H1 (cell line): Measurements from ENCODE around the gene ZNRF2. TPM values are rescaled to one million over a fixed set of nuclear protein-coding genes. Genes with fewer than 3 reads are reported as not detected.

Experiments
- CTCF ChIA-PET: fragments of 300-600 bp; sonication (Branson Sonifier 250); formaldehyde crosslinking; loops from one replicate; lab custom pipeline; 2021; ENCODE audit not compliant: partially characterized antibody; lab: Charles Lee
- POLR2A ChIA-PET: fragments of 300-600 bp; sonication (Branson Sonifier 250); formaldehyde crosslinking; loops from one replicate; lab custom pipeline; 2021; ENCODE audit warnings: inconsistent platforms; ENCODE audit not compliant: partially characterized antibody; lab: Charles Lee
- DNase-seq, 2 experiments: peaks; one replicate each; pipeline versions ENCODE4 v3.0.0 to v3.0.0-alpha.2; 2010 to 2022; ENCODE audit warnings: low spot score in 2 of 2, low read depth in 1 of 2, mixed read lengths in 1 of 2
- FAIRE-seq: peaks from 2 replicates; lab custom pipeline; 2011; peaks lifted over from hg19 to GRCh38; lab: Jason Lieb, UNC
- H2AFZ ChIP-seq: 2 replicates; pipeline ENCODE4 v1.8.1; 2012; ENCODE audit warnings: low read length, inconsistent platforms
- H2AK5ac ChIP-seq: 2 replicates; pipeline ENCODE4 v1.6.1; 2013; ENCODE audit warnings: low read depth, low read length
- H2BK120ac ChIP-seq: replicated peaks from 2 replicates; pipeline ENCODE3; 2013; ENCODE audit warnings: low read depth, low read length, inconsistent platforms
- H2BK12ac ChIP-seq: 2 replicates; pipeline ENCODE4 v1.6.1; 2013; ENCODE audit warnings: low read depth, low read length
- H2BK15ac ChIP-seq: 2 replicates; pipeline ENCODE4 v1.6.1; 2013; ENCODE audit warnings: low read length
- H2BK20ac ChIP-seq: 2 replicates; pipeline ENCODE4 v1.6.1; 2013; ENCODE audit warnings: low read length
- H2BK5ac ChIP-seq: 2 replicates; pipeline ENCODE4 v1.6.1; 2013; ENCODE audit warnings: low read depth, low read length
- H3K14ac ChIP-seq: 2 replicates; pipeline ENCODE4 v1.6.1; 2013; ENCODE audit warnings: inconsistent platforms; ENCODE audit not compliant: insufficient read length
- H3K18ac ChIP-seq: 2 replicates; pipeline ENCODE4 v1.6.1; 2013; ENCODE audit warnings: low read length; ENCODE audit errors: extremely low read depth
- H3K23ac ChIP-seq: 2 replicates; pipeline ENCODE4 v1.6.1; 2013; ENCODE audit warnings: inconsistent platforms; ENCODE audit not compliant: insufficient read length
- H3K23me2 ChIP-seq: 2 replicates; pipeline ENCODE4 v1.6.1; 2013; ENCODE audit warnings: low read depth, low read length
- H3K27ac ChIP-seq: 2 replicates; pipeline ENCODE4 v1.6.1; 2011; ENCODE audit warnings: low read depth, low read length, inconsistent platforms
- H3K27me3 ChIP-seq, 4 experiments: replicated peaks in 1 of 4; 1 replicate in 1 of 4; 2 replicates in 3 of 4; pipeline versions ENCODE4 v1.6.1 to v1.8.1; 2011 to 2013; ENCODE audit warnings: low read length in 3 of 4, mild to moderate bottlenecking in 3 of 4, inconsistent platforms in 2 of 4, mixed read lengths in 2 of 4, moderate library complexity in 1 of 4; ENCODE audit not compliant: control insufficient read depth in 3 of 4, insufficient read depth in 3 of 4; ENCODE audit errors: extremely low read depth in 1 of 4
- H3K36me3 ChIP-seq, 4 experiments: 2 replicates each; pipeline versions ENCODE4 v1.6.1 to v1.8.1; 2011 to 2013; ENCODE audit warnings: mild to moderate bottlenecking in 4 of 4, low read length in 3 of 4, moderate library complexity in 2 of 4, control low read depth in 1 of 4, inconsistent platforms in 1 of 4; ENCODE audit not compliant: insufficient read depth in 4 of 4, control insufficient read depth in 2 of 4
- H3K4ac ChIP-seq: replicated peaks from 2 replicates; pipeline ENCODE3; 2013; ENCODE audit warnings: low read length, low read depth, mixed read lengths, inconsistent platforms; ENCODE audit not compliant: insufficient read length
- H3K4me1 ChIP-seq, 4 experiments: replicated peaks in 1 of 4; 1 replicate in 1 of 4; 2 replicates in 3 of 4; pipeline versions ENCODE4 v1.6.1 to v1.8.1; 2011 to 2013; ENCODE audit warnings: low read length in 3 of 4, inconsistent platforms in 2 of 4, mixed read lengths in 1 of 4; ENCODE audit not compliant: insufficient read depth in 4 of 4, control insufficient read depth in 3 of 4
- H3K4me2 ChIP-seq, 2 experiments: 2 replicates each; pipeline versions ENCODE4 v1.6.1 to v1.8.1; 2011 to 2013; ENCODE audit warnings: low read depth in 2 of 2, low read length in 2 of 2, control low read depth in 1 of 2, inconsistent platforms in 1 of 2, mild to moderate bottlenecking in 1 of 2; ENCODE audit not compliant: insufficient read depth in 1 of 2
- H3K4me3 ChIP-seq, 4 experiments: fragments of 200-600, 300-600 bp in 1 of 4; sonication (generic), shearing (Covaris generic), sonication (Bioruptor Twin) in 1 of 4; 2 replicates each; pipeline versions ENCODE4 v1.5.1 to v1.8.1; 2011 to 2016; ENCODE audit warnings: low read length in 4 of 4, low read depth in 3 of 4, control low read depth in 2 of 4, inconsistent platforms in 2 of 4, mild to moderate bottlenecking in 2 of 4, mixed read lengths in 1 of 4, moderate library complexity in 1 of 4; ENCODE audit not compliant: insufficient read depth in 2 of 4; ENCODE audit errors: extremely low read depth in 1 of 4
- H3K56ac ChIP-seq: replicated peaks from 2 replicates; pipeline ENCODE3; 2013; ENCODE audit warnings: low read depth, mild to moderate bottlenecking, mixed read lengths, low read length, inconsistent platforms; ENCODE audit not compliant: insufficient read length
- H3K79me1 ChIP-seq: 2 replicates; pipeline ENCODE4 v1.6.1; 2013; ENCODE audit warnings: low read depth, low read length, control low read depth
- H3K79me2 ChIP-seq, 2 experiments: 2 replicates each; pipeline versions ENCODE4 v1.6.1 to v1.8.1; 2012 to 2013; ENCODE audit warnings: low read length in 2 of 2, mild to moderate bottlenecking in 2 of 2, inconsistent platforms in 1 of 2; ENCODE audit not compliant: insufficient read depth in 2 of 2, control insufficient read depth in 1 of 2
- H3K9ac ChIP-seq, 4 experiments: replicated peaks in 1 of 4; 1 replicate in 1 of 4; 2 replicates in 3 of 4; pipeline versions ENCODE4 v1.6.1 to v1.8.1; 2011 to 2013; ENCODE audit warnings: low read depth in 3 of 4, low read length in 3 of 4, control low read depth in 2 of 4, mild to moderate bottlenecking in 2 of 4, moderate library complexity in 2 of 4, inconsistent platforms in 1 of 4; ENCODE audit errors: extremely low read depth in 1 of 4
- H3K9me3 ChIP-seq, 2 experiments: 2 replicates each; pipeline versions ENCODE4 v1.6.1 to v1.8.1; 2012 to 2013; ENCODE audit warnings: mild to moderate bottlenecking in 2 of 2, moderate library complexity in 2 of 2, control low read depth in 1 of 2, inconsistent platforms in 1 of 2, low read depth in 1 of 2, low read length in 1 of 2, mixed read lengths in 1 of 2; ENCODE audit not compliant: insufficient read depth in 2 of 2
- H4K20me1 ChIP-seq, 2 experiments: replicated peaks in 1 of 2; 2 replicates each; pipeline versions ENCODE3 to v1.8.1; 2011 to 2013; ENCODE audit warnings: inconsistent platforms in 2 of 2, low read length in 2 of 2, mild to moderate bottlenecking in 1 of 2; ENCODE audit not compliant: insufficient read depth in 2 of 2, control insufficient read depth in 1 of 2
- H4K5ac ChIP-seq: 2 replicates; pipeline ENCODE4 v1.6.1; 2013; ENCODE audit warnings: low read length, low read depth, mixed read lengths, inconsistent platforms; ENCODE audit not compliant: insufficient read length
- H4K8ac ChIP-seq: 2 replicates; pipeline ENCODE4 v1.8.0; 2013; ENCODE audit warnings: mild to moderate bottlenecking, moderate library complexity, low read length, inconsistent platforms; ENCODE audit not compliant: insufficient read depth; ENCODE audit errors: extremely low read depth
- H4K91ac ChIP-seq: replicated peaks from 2 replicates; pipeline ENCODE3; 2013; ENCODE audit warnings: low read length, mixed read lengths, inconsistent platforms; ENCODE audit not compliant: insufficient read length
- ASH2L ChIP-seq: fragments of 200-600, 300-600 bp; sonication (generic); IDR thresholded peaks from one replicate; pipeline ENCODE4 v1.7.1; 2017; ENCODE audit warnings: low read length
- BACH1 ChIP-seq: IDR thresholded peaks from 2 replicates; pipeline ENCODE4 v1.6.1; 2012; ENCODE audit warnings: low read length, improper control_type of control experiment
- BCL11A ChIP-seq, 2 experiments: IDR thresholded peaks; one replicate each; pipeline ENCODE4 v1.6.1; 2011; ENCODE audit warnings: low read depth in 2 of 2, low read length in 2 of 2, mild to moderate bottlenecking in 2 of 2
- CTBP2 ChIP-seq: IDR thresholded peaks from 2 replicates; pipeline ENCODE4 v1.7.0; 2011; ENCODE audit warnings: borderline replicate concordance, mild to moderate bottlenecking, moderate library complexity, mixed read lengths, low read length; ENCODE audit not compliant: insufficient read depth, insufficient read length
- HDAC6 ChIP-seq: IDR thresholded peaks from one replicate; pipeline ENCODE4 v1.7.1; 2012; ENCODE audit warnings: low read depth, mild to moderate bottlenecking, inconsistent platforms, low read length, moderate library complexity
- KDM5A ChIP-seq: fragments of 200-600 bp; IDR thresholded peaks from 2 replicates; pipeline ENCODE4 v1.7.1; 2012; ENCODE audit warnings: mild to moderate bottlenecking, low read length, inconsistent platforms, mixed read lengths
- MAFK ChIP-seq: IDR thresholded peaks from 2 replicates; pipeline ENCODE4 v1.6.1; 2012; ENCODE audit warnings: low read depth, mild to moderate bottlenecking, improper control_type of control experiment, low read length
- NRF1 ChIP-seq: IDR thresholded peaks from 2 replicates; pipeline ENCODE4 v1.6.1; 2011; ENCODE audit warnings: mild to moderate bottlenecking, low read depth, low read length, improper control_type of control experiment
- POLR2A ChIP-seq, 2 experiments: IDR thresholded peaks; 1 replicate in 1 of 2; 2 replicates in 1 of 2; pipeline ENCODE4 v1.6.1; 2011; ENCODE audit warnings: low read depth in 2 of 2, low read length in 2 of 2, mild to moderate bottlenecking in 2 of 2; ENCODE audit errors: control extremely low read depth in 1 of 2
- SAP30 ChIP-seq: fragments of 300-600 bp; sonication (generic); IDR thresholded peaks from 2 replicates; pipeline ENCODE4 v1.7.1; 2012; ENCODE audit warnings: low read length, moderate library complexity, mild to moderate bottlenecking, inconsistent platforms; ENCODE audit not compliant: insufficient read depth, insufficient replicate concordance
- SIN3A ChIP-seq, 2 experiments: IDR thresholded peaks in 1 of 2; conservative IDR thresholded peaks in 1 of 2; 2 replicates each; pipeline ENCODE4 v1.6.1; 2011 to 2012; ENCODE audit warnings: low read length in 2 of 2, improper control_type of control experiment in 1 of 2, low read depth in 1 of 2, mild to moderate bottlenecking in 1 of 2
- SIRT6 ChIP-seq: IDR thresholded peaks from one replicate; pipeline ENCODE4 v1.7.1; 2012; ENCODE audit warnings: low read length, inconsistent platforms
- TAF7 ChIP-seq: optimal IDR thresholded peaks from 2 replicates; pipeline ENCODE3; 2011; ENCODE audit warnings: low read depth, mild to moderate bottlenecking, inconsistent platforms, low read length, moderate library complexity, borderline replicate concordance
- TBP ChIP-seq: IDR thresholded peaks from 2 replicates; pipeline ENCODE4 v1.6.1; 2011; ENCODE audit warnings: low read depth, low read length, improper control_type of control experiment
- TCF12 ChIP-seq: IDR thresholded peaks from 2 replicates; pipeline ENCODE4 v1.6.1; 2011; ENCODE audit warnings: low read depth, mild to moderate bottlenecking, low read length
- WGBS, 2 experiments: shearing (Covaris generic) in 1 of 2; methylation state at CpG; one replicate each; pipeline versions ENCODE4 v1.1.6 to v1.1.7; 2013 to 2015; ENCODE audit warnings: low lambda C conversion rate in 2 of 2, mixed read lengths in 2 of 2, inconsistent platforms in 1 of 2, low coverage in 1 of 2, missing lambda C conversion rate in 1 of 2; ENCODE audit not compliant: insufficient replicate concordance in 2 of 2, insufficient coverage in 1 of 2, insufficient read length in 1 of 2; ENCODE audit errors: extremely low coverage in 1 of 2, missing lambda C conversion rate in 1 of 2; 5-methylcytosine and 5-hydroxymethylcytosine counted together
- polyA plus RNA-seq, 7 experiments: library from polyadenylated mRNA; depleted of rRNA in 3 of 7; stranded (reverse) in 5 of 7; unstranded in 2 of 7; fragments of >200 nt in 5 of 7; fragments of 200-250 nt in 2 of 7; gene quantifications; 1 replicate in 5 of 7; 2 replicates in 1 of 7; 4 replicates in 1 of 7; pipeline versions ENCODE4 v1.2.1 to v1.2.3, GENCODE V29; 2011 to 2013; ENCODE audit warnings: missing spikeins in 2 of 7, mixed read lengths in 2 of 7
- total RNA-seq: library from RNA; stranded (reverse); fragmentation: NEBNext Ultra II Directional; extraction: Animal tissue kit (Norgen Biotek cat#: 25700); gene quantifications from 2 replicates; pipeline ENCODE4 v1.2.1, GENCODE V29; 2021

The ZNRF2 gene
- total and polyA plus RNA-seq, 2 of the 8 experiments (the other 6 are each of a cell fraction or from before 2014, with no cell fraction given): 2.9 to 16.2 TPM

DNA sequence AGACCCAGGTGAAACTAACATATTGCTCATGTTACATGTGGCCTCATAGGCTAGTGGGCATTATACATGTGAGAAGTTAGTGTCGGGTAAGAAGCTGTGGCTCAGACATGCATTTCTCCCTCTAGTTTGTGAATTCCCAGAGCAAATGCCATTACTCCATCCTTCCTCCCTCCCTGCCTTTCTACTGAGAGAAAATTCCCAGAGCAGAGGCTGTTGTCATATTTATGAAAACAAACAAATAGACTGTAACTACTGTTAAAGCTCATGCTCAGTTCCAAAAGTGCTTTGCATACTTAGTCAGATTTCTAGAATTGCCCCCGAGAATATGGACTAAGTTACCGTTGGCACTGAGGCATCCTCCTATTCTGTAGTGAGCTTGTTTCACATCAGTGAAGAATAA, 29.0 kb downstream of the ZNRF2 start:
- Histone ChIP-seq H3K27ac (no peak overlapping the region), H3K18ac (no peak overlapping the region), H3K79me2 (peaks cover 0 to 96% of the 10 kb centered on the region in 2 experiments; a peak in 3 of 4 replicates)
- TF ChIP-seq ASH2L: no peak
- no peak for TF ChIP-seq MAFK
- TF ChIP-seq HDAC6: no peak
- no peak for TF ChIP-seq TAF7
- TF ChIP-seq BACH1: no peak
- no peak for TF ChIP-seq NRF1
- no peak for TF ChIP-seq TCF12
- no peak for TF ChIP-seq SAP30
- TF ChIP-seq TBP: no peak
- TF ChIP-seq CTBP2: no peak
- TF ChIP-seq BCL11A (IDR thresholded peaks at IDR 0.05; ENCODE audit: low read depth in 2 of 2, low read length in 2 of 2): no peak
- TF ChIP-seq KDM5A: no peak
- no peak for TF ChIP-seq SIN3A (conservative IDR thresholded peaks at IDR 0.05 in 1 of 2, IDR thresholded peaks at IDR 0.05 in 1 of 2; ENCODE audit: low read depth in 1 of 2, low read length in 2 of 2)
- TF ChIP-seq SIRT6: no peak
- no peak for TF ChIP-seq POLR2A (IDR thresholded peaks at IDR 0.05; ENCODE audit: control extremely low read depth in 1 of 2, low read depth in 2 of 2, low read length in 2 of 2)

More for the DNA sequence above, 29.0 kb downstream of the ZNRF2 start:
- Histone ChIP-seq H4K91ac (no peak overlapping the region), H2BK120ac (no peak overlapping the region), H4K8ac (no peak overlapping the region), H3K9ac (no peak overlapping the region), H4K20me1 (peaks cover 0 to 3% of the 10 kb centered on the region in 2 experiments), H2BK12ac (no peak overlapping the region; the same call in 1 of the 2 replicates), H3K23ac (no peak overlapping the region), H3K36me3 (no peaks in the 10 kb centered on the region), H2AFZ (no peak overlapping the region), H2AK5ac (no peak overlapping the region), H4K5ac (no peak overlapping the region), H3K56ac (no peak overlapping the region), H3K4me3 (no peak overlapping the region), H3K4me2 (no peak overlapping the region), H3K23me2 (no peaks in the 10 kb centered on the region), H3K27me3 (no peaks in the 10 kb centered on the region), H3K4me1 (peaks cover 0 to 10% (median 4%) of the 10 kb centered on the region in 4 experiments; a peak in 3 of 7 replicates), H2BK20ac (no peak overlapping the region), H2BK15ac (no peak overlapping the region), H3K4ac (no peak overlapping the region), H2BK5ac (no peak overlapping the region), H3K14ac (no peak overlapping the region), H3K9me3 (no peaks in the 10 kb centered on the region), H3K79me1 (peaks cover 2% of the 10 kb centered on the region; the same call in 1 of the 2 replicates)
- ChIA-PET CTCF (interaction anchor here (0.9 to 3.9 kb wide), 2 partner anchors 12 to 84 kb away, joined by 4 to 26 read pairs; no protein-coding TSS in a partner anchor), POLR2A (interaction anchor here (2.6 kb wide), 1 partner anchor 9 kb away, joined by 7 read pairs; no protein-coding TSS in a partner anchor)
- FAIRE-seq (no peak), DNase-seq (no peak)
- WGBS, 2 experiments: 89% methylated on average over 3 of the region's 3 CpGs; no CpG with 5 or more reads in 1 of the 2 experiments
